Breast epithelium (tissue), 4 donors: Measurements from ENCODE around the gene KRR1. TPM values are rescaled to one million over a fixed set of nuclear protein-coding genes. Genes with fewer than 3 reads are reported as not detected.
"Not testable (repeated sequence)": the region's sequence is repeated elsewhere in the genome, so short reads cannot be mapped to it uniquely, and the experiment has no call there.

ENCODE experiments used
- DNase-seq, 2 donors: peaks; one replicate each; pipeline ENCODE4 v3.0.0-alpha.2; 2019; ENCODE audit warnings: low spot score in 2 of 2
- H3K27ac ChIP-seq, 2 donors: fragments of 200-600 bp; sonication (generic) in 1 of 2; one replicate each; pipeline ENCODE4 v1.5.1; 2016 to 2019; ENCODE audit warnings: mild to moderate bottlenecking in 1 of 2
- H3K27me3 ChIP-seq, 2 donors: fragments of 200-600 bp; sonication (generic) in 1 of 2; one replicate each; pipeline versions ENCODE4 v1.5.1 to v1.6.0; 2017 to 2019; ENCODE audit warnings: control low read depth in 1 of 2, mild to moderate bottlenecking in 1 of 2
- H3K36me3 ChIP-seq: fragments of 200-600 bp; one replicate; pipeline ENCODE4 v1.5.1; 2019
- H3K4me1 ChIP-seq, 2 donors: fragments of 200-600 bp; sonication (generic); one replicate each; pipeline ENCODE4 v1.5.1; 2016 to 2019; ENCODE audit warnings: control low read depth in 1 of 2
- H3K4me3 ChIP-seq, 3 donors: fragments of 200-600 bp; sonication (generic); 1 replicate in 2 of 3; 2 replicates in 1 of 3; pipeline ENCODE4 v1.5.1; 2016 to 2019; ENCODE audit warnings: mild to moderate bottlenecking in 3 of 3, moderate library complexity in 2 of 3
- H3K9me3 ChIP-seq, 2 donors: fragments of 200-600 bp; sonication (generic) in 1 of 2; one replicate each; pipeline ENCODE4 v1.5.1; 2016 to 2019; ENCODE audit warnings: control low read depth in 1 of 2
- CTCF ChIP-seq, 3 donors: fragments of 450-650 bp; IDR thresholded peaks; one replicate each; pipeline ENCODE4 v1.5.1; 2016 to 2017; ENCODE audit warnings: antibody characterized with exemption in 3 of 3, mild to moderate bottlenecking in 3 of 3, moderate library complexity in 3 of 3
- POLR2A ChIP-seq: fragments of 450-650 bp; IDR thresholded peaks from one replicate; pipeline ENCODE4 v1.6.1; 2016; ENCODE audit warnings: antibody characterized with exemption, mild to moderate bottlenecking, moderate library complexity
- POLR2AphosphoS5 ChIP-seq, 3 donors: sonication (generic); formaldehyde crosslinking; IDR thresholded peaks; one replicate each; pipeline ENCODE4 v1.6.1; 2017; ENCODE audit warnings: antibody characterized with exemption in 3 of 3
- intact Hi-C: fragments of 100-400 bp; cut with DNase I; formaldehyde crosslinking; loops from one replicate; pipeline ENCODE4 v1.15.1; 2023; ENCODE audit warnings: low total_unique reads
- total RNA-seq, 3 donors: library from RNA; depleted of rRNA; stranded (reverse); fragments of >200 nt; gene quantifications; one replicate each; pipeline ENCODE4 v1.1.0, GENCODE V29; 2016

KRR1 gene
- total RNA-seq, 3 donors from 2014 or later = 34.1 to 56.9 (median 36.4) TPM

GRCh38 chr12:75452675-75453330, 58.6 kb downstream of the KRR1 start:
- DNase-seq = no peak
- Histone ChIP-seq H3K4me1 (no peaks in the 10 kb centered on the region), H3K4me3 (no peak overlapping the region), H3K27me3 (no peaks in the 10 kb centered on the region), H3K9me3 (peaks cover 0 to 4% of the 10 kb centered on the region in 2 donors), H3K36me3 (no peaks in the 10 kb centered on the region), H3K27ac (no peak overlapping the region)
- TF ChIP-seq CTCF (IDR thresholded peaks at IDR 0.05) (no peak), POLR2A (no peak), POLR2AphosphoS5 (IDR thresholded peaks at IDR 0.05) (no peak)
- intact Hi-C loops = no loop called here

GRCh38 chr12:75447691-75448393, 63.6 kb downstream of the KRR1 start:
- Histone ChIP-seq H3K27ac (no peak overlapping the region), H3K27me3 (no peaks in the 10 kb centered on the region), H3K4me3 (no peak overlapping the region), H3K9me3 (no peaks in the 10 kb centered on the region), H3K4me1 (no peaks in the 10 kb centered on the region), H3K36me3 (no peaks in the 10 kb centered on the region)
- intact Hi-C loops = no loop called here
- TF ChIP-seq POLR2A (no peak), POLR2AphosphoS5 (IDR thresholded peaks at IDR 0.05) (no peak), CTCF (IDR thresholded peaks at IDR 0.05) (no peak)
- DNase-seq = no peak

GRCh38 chr12:75446857-75447256, 64.6 kb downstream of the KRR1 start:
- no peak for DNase-seq
- H3K27ac ChIP-seq = no peak overlapping the region
- H3K4me1 ChIP-seq = no peaks in the 10 kb centered on the region
- H3K36me3 ChIP-seq = no peaks in the 10 kb centered on the region
- intact Hi-C loops = no loop called here
- H3K4me3 ChIP-seq = no peak overlapping the region
- TF ChIP-seq POLR2A = no peak
- TF ChIP-seq POLR2AphosphoS5 (IDR thresholded peaks at IDR 0.05) = no peak
- TF ChIP-seq CTCF (IDR thresholded peaks at IDR 0.05) = no peak
- no peaks in the 10 kb centered on the region for H3K27me3 ChIP-seq
- peaks cover 0 to under 1% of the 10 kb centered on the region in 2 donors for H3K9me3 ChIP-seq

GRCh38 chr12:75445137-75445507, 66.3 kb downstream of the KRR1 start:
- H3K4me3 ChIP-seq, H3K27ac ChIP-seq, intact Hi-C loops, DNase-seq, H3K36me3 ChIP-seq, H3K27me3 ChIP-seq, H3K4me1 ChIP-seq: not testable (repeated sequence)
- peaks cover 0 to 11% of the 10 kb centered on the region in 2 donors for H3K9me3 ChIP-seq

GRCh38 chr12:75444429-75445136, 66.8 kb downstream of the KRR1 start:
- H3K27me3 ChIP-seq = no peaks in the 10 kb centered on the region
- no peaks in the 10 kb centered on the region for H3K4me1 ChIP-seq
- peaks cover 0 to 11% of the 10 kb centered on the region in 2 donors for H3K9me3 ChIP-seq
- no peak for DNase-seq
- TF ChIP-seq POLR2AphosphoS5 (IDR thresholded peaks at IDR 0.05) = no peak
- no peak for TF ChIP-seq CTCF (IDR thresholded peaks at IDR 0.05)
- no peak for TF ChIP-seq POLR2A
- no peaks in the 10 kb centered on the region for H3K36me3 ChIP-seq
- no peak overlapping the region for H3K4me3 ChIP-seq
- H3K27ac ChIP-seq = no peak overlapping the region
- intact Hi-C loops = no loop called here
